Measurements from ENCODE around the gene STYXL1.
"Not testable (repeated sequence)": the region's sequence is repeated elsewhere in the genome, so short reads cannot be mapped to it uniquely, and the experiment has no call there.

The STYXL1 gene

GRCh38 chr7:76047811-76048667 is at the start of gene STYXL1, which contains the start of gene MDH2:
STYXL1 (minus strand) TSS chr7:76048000; CDS start chr7:76030523, 17,477 bp downstream.
MDH2 (plus strand) TSS chr7:76048106; CDS start chr7:76048161, 55 bp downstream.
- H3K4me3 ChIP-seq (ENCODE audit: control insufficient read depth, low read depth, low read length), result peak within 1 kb of the TSS; percentile 100
- no peak for TF ChIP-seq CTCF (conservative IDR thresholded peaks at IDR 0.05; ENCODE audit: control insufficient read depth, insufficient read depth, low read depth, low read length)
- DNase-seq (ENCODE audit: low read depth), result peak; percentile 95

GRCh38 chr7:76095908-76096307 is 48.1 kb upstream of the STYXL1 start:
- no peak for TF ChIP-seq CTCF (conservative IDR thresholded peaks at IDR 0.05; ENCODE audit: control insufficient read depth, insufficient read depth, low read depth, low read length)
- DNase-seq (ENCODE audit: low read depth), result no peak
- H3K4me3 ChIP-seq (ENCODE audit: control insufficient read depth, low read depth, low read length), result no peak overlapping the region

GRCh38 chr7:76094326-76094725 is 46.5 kb upstream of the STYXL1 start:
- DNase-seq (ENCODE audit: low read depth); H3K4me3 ChIP-seq (ENCODE audit: control insufficient read depth, low read depth, low read length): not testable (repeated sequence)

GRCh38 chr7:76093531-76093930 is 45.7 kb upstream of the STYXL1 start:
- not testable (repeated sequence) for H3K4me3 ChIP-seq (ENCODE audit: control insufficient read depth, low read depth, low read length)
- peak; percentile 50 for DNase-seq (ENCODE audit: low read depth)

- DNase-seq (ENCODE audit: low read depth), result no peak
- no peak overlapping the region for H3K4me3 ChIP-seq (ENCODE audit: control insufficient read depth, low read depth, low read length)
- TF ChIP-seq CTCF (conservative IDR thresholded peaks at IDR 0.05; ENCODE audit: control insufficient read depth, insufficient read depth, low read depth, low read length), result no peak
Observed at GRCh38 chr7:76091506-76091905, 43.7 kb upstream of the STYXL1 start.

- no peak overlapping the region for H3K4me3 ChIP-seq (ENCODE audit: control insufficient read depth, low read depth, low read length)
- DNase-seq (ENCODE audit: low read depth), result peak; percentile 46
- no peak for TF ChIP-seq CTCF (conservative IDR thresholded peaks at IDR 0.05; ENCODE audit: control insufficient read depth, insufficient read depth, low read depth, low read length)
Observed at GRCh38 chr7:76089865-76090475, 42.2 kb upstream of the STYXL1 start.

- H3K4me3 ChIP-seq (ENCODE audit: control insufficient read depth, low read depth, low read length), result not testable (repeated sequence)
- peak; percentile 91 for DNase-seq (ENCODE audit: low read depth)
Observed at GRCh38 chr7:76087362-76087791, 39.6 kb upstream of the STYXL1 start.

- DNase-seq (ENCODE audit: low read depth), result peak; percentile 72
- TF ChIP-seq CTCF (conservative IDR thresholded peaks at IDR 0.05; ENCODE audit: control insufficient read depth, insufficient read depth, low read depth, low read length), result no peak
- H3K4me3 ChIP-seq (ENCODE audit: control insufficient read depth, low read depth, low read length), result no peak overlapping the region
Observed at GRCh38 chr7:76086070-76086469, 38.3 kb upstream of the STYXL1 start.

- DNase-seq (ENCODE audit: low read depth); H3K4me3 ChIP-seq (ENCODE audit: control insufficient read depth, low read depth, low read length): not testable (repeated sequence)
Observed at GRCh38 chr7:76084115-76084514, 36.3 kb upstream of the STYXL1 start.

Measured in fibroblast of mammary gland (primary cell).